ENCODE measurements around the gene CNTN5. TPM values are rescaled to one million over a fixed set of nuclear protein-coding genes. Genes with fewer than 3 reads are reported as not detected.

Gene CNTN5
- total and polyA plus RNA-seq, 10 of the 15 experiments (the other 5 are each of a cell fraction or from before 2014, with no cell fraction given): 0.01 TPM; not detected in 9

DNA sequence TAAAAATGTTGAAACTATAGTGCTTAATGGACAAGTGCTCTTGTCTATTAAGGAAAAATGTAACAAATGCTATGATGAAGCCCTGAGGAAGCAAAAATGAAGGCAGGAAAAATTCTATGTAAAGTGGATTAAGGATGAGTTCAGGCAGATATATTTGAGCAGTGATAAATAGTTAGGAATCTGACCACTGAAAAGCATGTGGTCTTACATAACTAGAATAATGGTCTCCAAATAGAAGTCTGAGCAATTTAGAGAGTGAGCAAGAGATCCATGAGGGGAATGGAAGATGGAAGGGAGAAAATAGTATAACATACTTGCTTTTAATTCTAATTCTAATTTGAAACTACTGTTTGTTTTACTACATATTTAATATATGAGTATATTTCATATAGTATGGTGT, 1155.7 kb downstream of the CNTN5 start:
- ChIA-PET RAD21 (ENCODE audit: unreplicated experiment) (no interaction called here), POLR2A (no interaction called here), CTCF (no interaction called here), SMC1A (ENCODE audit: uncharacterized antibody, unreplicated experiment) (no interaction called here)
- ATAC-seq: no peak
- H3K79me2 ChIP-seq (ENCODE audit: control insufficient read depth, insufficient read depth, low read length): no peaks in the 10 kb centered on the region
- FAIRE-seq: no peak
- no peak overlapping the region for H3K4me3 ChIP-seq
- H4K20me1 ChIP-seq (ENCODE audit: control insufficient read depth, insufficient read depth): no peaks in the 10 kb centered on the region
- no peak for DNase-seq (ENCODE audit: low read depth, low spot score)
- no peaks in the 10 kb centered on the region for H3K4me1 ChIP-seq (ENCODE audit: control insufficient read depth, insufficient read depth, low read length)
- no peaks in the 10 kb centered on the region for H3K9me3 ChIP-seq (replicated peaks; ENCODE audit: control insufficient read depth, insufficient read depth, low read length)
- no peaks in the 10 kb centered on the region for H3K36me3 ChIP-seq (ENCODE audit: control insufficient read depth in 2 of 2, insufficient read depth in 2 of 2, low read length in 1 of 2)
- intact Hi-C loops (cut with micrococcal nuclease; ENCODE audit: unreplicated experiment): no loop called here
- H3K9ac ChIP-seq (ENCODE audit: control insufficient read depth, insufficient read depth, low read length): no peak overlapping the region
- in situ Hi-C loops (cut with MboI): no loop called here
- no TSS peak for BruUV-seq (replicated peaks)
- H3K4me2 ChIP-seq (ENCODE audit: control insufficient read depth, insufficient read depth): no peak overlapping the region
- H2AFZ ChIP-seq (ENCODE audit: control insufficient read depth, low read depth, low read length): no peak overlapping the region
- H3K27ac ChIP-seq (ENCODE audit: control insufficient read depth, insufficient read depth): no peak overlapping the region
- H3K27me3 ChIP-seq (replicated peaks in 1 of 2; ENCODE audit: control insufficient read depth in 2 of 2, insufficient read depth in 2 of 2, low read length in 1 of 2): no peaks in the 10 kb centered on the region
- TF ChIP-seq POLR2AphosphoS2 (IDR thresholded peaks at IDR 0.05; ENCODE audit: low read depth, low read length) (no peak), TCF12 (IDR thresholded peaks at IDR 0.05; ENCODE audit: low read depth, low read length) (no peak), CUX1 (IDR thresholded peaks at IDR 0.05; ENCODE audit: insufficient replicate concordance, low read depth, low read length) (no peak), ZNF217 (IDR thresholded peaks at IDR 0.05) (no peak), CHD2 (IDR thresholded peaks at IDR 0.05; ENCODE audit: borderline replicate concordance, low read depth, low read length) (no peak), STAT1 (conservative IDR thresholded peaks at IDR 0.05) (no peak), ATF3 (IDR thresholded peaks at IDR 0.05; ENCODE audit: borderline replicate concordance, extremely low read depth, low read depth, low read length) (no peak), ZNF274 (IDR thresholded peaks at IDR 0.05; ENCODE audit: insufficient read depth, insufficient read length) (no peak), NFYA (IDR thresholded peaks at IDR 0.05; ENCODE audit: borderline replicate concordance, low read depth, low read length) (no peak), ZBTB11 (CRISPR knock-in tag; IDR thresholded peaks at IDR 0.05) (no peak)
- TF ChIP-seq, protein P1, sequence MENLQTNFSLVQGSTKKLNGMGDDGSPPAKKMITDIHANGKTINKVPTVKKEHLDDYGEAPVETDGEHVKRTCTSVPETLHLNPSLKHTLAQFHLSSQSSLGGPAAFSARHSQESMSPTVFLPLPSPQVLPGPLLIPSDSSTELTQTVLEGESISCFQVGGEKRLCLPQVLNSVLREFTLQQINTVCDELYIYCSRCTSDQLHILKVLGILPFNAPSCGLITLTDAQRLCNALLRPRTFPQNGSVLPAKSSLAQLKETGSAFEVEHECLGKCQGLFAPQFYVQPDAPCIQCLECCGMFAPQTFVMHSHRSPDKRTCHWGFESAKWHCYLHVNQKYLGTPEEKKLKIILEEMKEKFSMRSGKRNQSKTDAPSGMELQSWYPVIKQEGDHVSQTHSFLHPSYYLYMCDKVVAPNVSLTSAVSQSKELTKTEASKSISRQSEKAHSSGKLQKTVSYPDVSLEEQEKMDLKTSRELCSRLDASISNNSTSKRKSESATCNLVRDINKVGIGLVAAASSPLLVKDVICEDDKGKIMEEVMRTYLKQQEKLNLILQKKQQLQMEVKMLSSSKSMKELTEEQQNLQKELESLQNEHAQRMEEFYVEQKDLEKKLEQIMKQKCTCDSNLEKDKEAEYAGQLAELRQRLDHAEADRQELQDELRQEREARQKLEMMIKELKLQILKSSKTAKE (IDR thresholded peaks at IDR 0.05; ENCODE audit: low read depth, poor library complexity, severe bottlenecking): no peak
